Stimulated activated CD4-positive, alpha-beta T cell treated with anti-CD3 and anti-CD28 coated beads, Interleukin-12 subunit alpha, Interleukin-12 subunit beta, amount 100 ng/mL, for 4 hours (primary cell): ENCODE measurements around the gene TMEM11.

Experiments used
- DNase-seq: peaks from one replicate; pipeline ENCODE4 v3.0.0-alpha.2; 2020

The TMEM11 gene

GRCh38 chr17:21214015-21214776 is at the start of gene TMEM11:
TSS of gene TMEM11 (minus strand) at chr17:21214161. CDS start at chr17:21214152, 9 bp downstream.
- peak; percentile 94 for DNase-seq

GRCh38 chr17:21263376-21263775 is 49.4 kb upstream of the TMEM11 start:
- no peak for DNase-seq

- DNase-seq: no peak
These were observed 48.5 kb upstream of the TMEM11 start for GRCh38 chr17:21262259-21262993.

- DNase-seq: no peak
These were observed 44.6 kb upstream of the TMEM11 start for GRCh38 chr17:21258593-21258992.

GRCh38 chr17:21253646-21254441 is 39.9 kb upstream of the TMEM11 start:
- DNase-seq: no peak

- peak; percentile 68 for DNase-seq
These were observed 39.1 kb upstream of the TMEM11 start, which contains the start of gene NATD1 for GRCh38 chr17:21252796-21253645. TSS of gene NATD1 (minus strand) at chr17:21253410. CDS start at chr17:21253264, 146 bp downstream.

- DNase-seq: no peak
These were observed 38.4 kb upstream of the TMEM11 start for GRCh38 chr17:21252289-21252795.

- DNase-seq: no peak
These were observed 37.5 kb upstream of the TMEM11 start for GRCh38 chr17:21251337-21252010.

- no peak for DNase-seq
These were observed 36.9 kb upstream of the TMEM11 start for GRCh38 chr17:21250854-21251253.

- DNase-seq: no peak
These were observed 36.2 kb upstream of the TMEM11 start for GRCh38 chr17:21249920-21250703.

- DNase-seq: no peak
These were observed 35.3 kb upstream of the TMEM11 start for GRCh38 chr17:21249086-21249795.

GRCh38 chr17:21248500-21248899 is 34.5 kb upstream of the TMEM11 start:
- DNase-seq: no peak

GRCh38 chr17:21247552-21248258 is 33.7 kb upstream of the TMEM11 start:
- no peak for DNase-seq

GRCh38 chr17:21246698-21247097 is 32.7 kb upstream of the TMEM11 start:
- DNase-seq: no peak

GRCh38 chr17:21245639-21246084 is 31.7 kb upstream of the TMEM11 start:
- no peak for DNase-seq

GRCh38 chr17:21243516-21244303 is 29.7 kb upstream of the TMEM11 start:
- no peak for DNase-seq

GRCh38 chr17:21242780-21243515 is 29.0 kb upstream of the TMEM11 start:
- no peak for DNase-seq
